ENCODE results near the gene ANGPTL2. TPM values are rescaled to one million over a fixed set of nuclear protein-coding genes. Genes with fewer than 3 reads are reported as not detected.
A peak's percentile ranks its signal among the peaks of the same experiment; 100 is the strongest.

Gene ANGPTL2
- total RNA-seq, 4 donors from 2014 or later = 9.1 to 48.3 (median 12.1) TPM

DNA sequence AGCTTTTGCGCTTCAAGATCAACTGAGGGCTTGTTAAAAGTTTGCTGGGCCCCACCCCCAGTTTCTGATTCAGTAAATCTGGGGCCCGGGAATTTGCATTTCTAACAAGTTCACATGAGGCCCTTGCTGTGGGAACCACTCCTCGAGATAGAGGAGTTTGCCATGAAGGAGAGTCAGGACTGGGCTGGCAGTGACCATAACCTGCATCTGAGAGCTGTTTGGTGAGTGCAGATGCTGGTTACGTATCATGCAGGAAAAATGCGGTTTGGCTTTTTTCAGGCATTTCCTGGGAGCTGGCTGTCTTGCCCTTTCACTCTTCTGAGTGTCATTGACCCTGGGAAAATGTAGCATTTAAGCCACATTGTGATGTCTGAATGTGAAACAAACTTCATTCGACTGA, 9.4 kb upstream of the ANGPTL2 start:
- intact Hi-C loops (cut with DNase I; ENCODE audit: low total_unique reads) = loop anchor here (10.0 kb wide), 1 partner anchor 327 kb away; the partner anchor contains the start of gene ZBTB43
- in situ Hi-C loops (cut with MboI; ENCODE audit: low sequenced_read_pairs in 4 of 4) = no loop called here
- ATAC-seq (no peak), DNase-seq (peak in 1 of 2 donors; percentile 17)
- Histone ChIP-seq H3K4me3 (no peak overlapping the region), H3K36me3 (no peaks in the 10 kb centered on the region), H3K9me3 (no peaks in the 10 kb centered on the region), H3K27ac (peak overlapping the region; percentile 92 to 98 (median 94)), H3K4me1 (peaks cover 82% of the 10 kb centered on the region in 2 donors), H3K27me3 (no peaks in the 10 kb centered on the region)
- TF ChIP-seq, protein P1, sequence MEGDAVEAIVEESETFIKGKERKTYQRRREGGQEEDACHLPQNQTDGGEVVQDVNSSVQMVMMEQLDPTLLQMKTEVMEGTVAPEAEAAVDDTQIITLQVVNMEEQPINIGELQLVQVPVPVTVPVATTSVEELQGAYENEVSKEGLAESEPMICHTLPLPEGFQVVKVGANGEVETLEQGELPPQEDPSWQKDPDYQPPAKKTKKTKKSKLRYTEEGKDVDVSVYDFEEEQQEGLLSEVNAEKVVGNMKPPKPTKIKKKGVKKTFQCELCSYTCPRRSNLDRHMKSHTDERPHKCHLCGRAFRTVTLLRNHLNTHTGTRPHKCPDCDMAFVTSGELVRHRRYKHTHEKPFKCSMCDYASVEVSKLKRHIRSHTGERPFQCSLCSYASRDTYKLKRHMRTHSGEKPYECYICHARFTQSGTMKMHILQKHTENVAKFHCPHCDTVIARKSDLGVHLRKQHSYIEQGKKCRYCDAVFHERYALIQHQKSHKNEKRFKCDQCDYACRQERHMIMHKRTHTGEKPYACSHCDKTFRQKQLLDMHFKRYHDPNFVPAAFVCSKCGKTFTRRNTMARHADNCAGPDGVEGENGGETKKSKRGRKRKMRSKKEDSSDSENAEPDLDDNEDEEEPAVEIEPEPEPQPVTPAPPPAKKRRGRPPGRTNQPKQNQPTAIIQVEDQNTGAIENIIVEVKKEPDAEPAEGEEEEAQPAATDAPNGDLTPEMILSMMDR (IDR thresholded peaks at IDR 0.05 in 4 of 5, conservative IDR thresholded peaks at IDR 0.05 in 1 of 5) = no peak
- no peak for TF ChIP-seq POLR2A (IDR thresholded peaks at IDR 0.05)

DNA sequence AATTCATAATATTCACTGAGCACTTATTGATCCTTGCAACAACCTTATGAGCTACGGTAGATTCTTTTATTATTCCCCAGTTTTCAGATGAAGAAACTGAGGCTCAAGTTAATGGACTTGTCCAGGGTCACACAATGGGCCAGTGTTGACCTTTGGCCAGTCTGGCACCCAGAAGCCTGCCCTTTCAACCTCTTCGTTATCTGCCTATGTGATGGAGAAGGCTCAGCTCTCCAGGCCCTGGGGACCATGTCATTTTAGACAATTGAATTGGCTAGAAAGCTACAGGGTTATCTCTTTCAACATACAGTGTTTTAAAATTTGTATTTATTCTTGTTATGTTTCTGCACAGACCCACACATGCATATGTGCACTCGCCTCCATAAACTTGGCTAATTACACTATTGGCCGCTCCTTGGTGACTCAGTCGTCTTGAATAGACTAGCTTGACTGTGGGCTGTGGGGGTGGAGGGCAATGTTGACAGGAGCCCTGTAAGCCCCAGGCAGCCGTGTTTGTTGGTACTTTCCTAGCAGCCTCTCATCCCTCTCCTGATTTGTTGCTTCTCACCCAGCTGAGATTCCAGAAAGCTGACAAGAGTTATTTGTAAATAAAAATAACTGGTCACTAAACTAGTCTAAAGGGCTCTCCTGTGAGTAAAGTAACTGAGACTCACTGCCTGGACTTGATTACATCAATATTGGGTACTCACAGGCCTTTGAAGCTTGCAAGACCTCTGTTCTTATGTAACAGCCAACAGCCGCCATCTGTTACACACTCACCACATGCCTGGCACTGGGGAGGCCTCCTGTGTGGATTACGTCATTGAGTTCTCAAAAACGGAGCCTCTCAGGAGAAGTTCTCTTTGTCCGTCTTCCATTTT, 8.5 kb upstream of the ANGPTL2 start:
- intact Hi-C loops (cut with DNase I; ENCODE audit: low total_unique reads) (loop anchor here (10.0 kb wide), 1 partner anchor 326 kb away; the partner anchor contains the start of gene ZBTB43), in situ Hi-C loops (cut with MboI; ENCODE audit: low sequenced_read_pairs in 4 of 4) (no loop called here)
- DNase-seq (peak; percentile 88 to 95), ATAC-seq (peak; percentile 59 to 70)
- TF ChIP-seq POLR2A (IDR thresholded peaks at IDR 0.05) = peak in 1 of 2 donors; percentile 30
- TF ChIP-seq, protein P1 (IDR thresholded peaks at IDR 0.05 in 4 of 5, conservative IDR thresholded peaks at IDR 0.05 in 1 of 5) = no peak
- H3K4me3 ChIP-seq = no peak overlapping the region
- H3K4me1 ChIP-seq = peaks cover 74 to 76% of the 10 kb centered on the region in 2 donors
- no peaks in the 10 kb centered on the region for H3K9me3 ChIP-seq
- no peaks in the 10 kb centered on the region for H3K27me3 ChIP-seq
- H3K36me3 ChIP-seq = no peaks in the 10 kb centered on the region
- H3K27ac ChIP-seq = peak overlapping the region; percentile 92 to 98 (median 94)

DNA sequence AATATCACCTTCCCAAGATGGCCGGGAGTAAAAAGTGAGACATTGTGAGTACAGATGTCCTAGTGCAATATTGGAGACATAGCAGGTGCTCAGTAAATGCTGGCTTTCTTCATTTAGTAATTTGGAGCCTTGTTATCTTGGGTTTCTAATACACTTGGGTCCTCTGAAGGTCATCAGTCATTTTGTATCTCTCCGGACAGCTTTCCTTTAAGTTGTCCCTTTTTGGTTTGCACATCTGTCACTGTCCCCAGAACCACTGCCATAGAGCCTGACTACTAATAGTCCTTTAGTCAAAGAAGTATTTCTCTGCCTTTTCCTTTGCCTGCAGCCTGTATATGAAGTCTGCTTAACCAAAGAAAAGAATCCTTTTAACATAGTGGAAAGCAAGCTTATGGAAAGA, 7.8 kb upstream of the ANGPTL2 start:
- in situ Hi-C loops (cut with MboI; ENCODE audit: low sequenced_read_pairs in 4 of 4) = no loop called here
- ATAC-seq (no peak), DNase-seq (no peak)
- Histone ChIP-seq H3K4me1 (peaks cover 69 to 70% of the 10 kb centered on the region in 2 donors), H3K9me3 (no peaks in the 10 kb centered on the region), H3K36me3 (no peaks in the 10 kb centered on the region), H3K4me3 (no peak overlapping the region), H3K27ac (peak overlapping the region; percentile 92 to 98 (median 94)), H3K27me3 (no peaks in the 10 kb centered on the region)
- TF ChIP-seq, protein P1 (IDR thresholded peaks at IDR 0.05 in 4 of 5, conservative IDR thresholded peaks at IDR 0.05 in 1 of 5) = no peak
- no peak for TF ChIP-seq POLR2A (IDR thresholded peaks at IDR 0.05)
- intact Hi-C loops (cut with DNase I; ENCODE audit: low total_unique reads) = loop anchor here (10.0 kb wide), 1 partner anchor 325 kb away; the partner anchor contains the start of gene ZBTB43

DNA sequence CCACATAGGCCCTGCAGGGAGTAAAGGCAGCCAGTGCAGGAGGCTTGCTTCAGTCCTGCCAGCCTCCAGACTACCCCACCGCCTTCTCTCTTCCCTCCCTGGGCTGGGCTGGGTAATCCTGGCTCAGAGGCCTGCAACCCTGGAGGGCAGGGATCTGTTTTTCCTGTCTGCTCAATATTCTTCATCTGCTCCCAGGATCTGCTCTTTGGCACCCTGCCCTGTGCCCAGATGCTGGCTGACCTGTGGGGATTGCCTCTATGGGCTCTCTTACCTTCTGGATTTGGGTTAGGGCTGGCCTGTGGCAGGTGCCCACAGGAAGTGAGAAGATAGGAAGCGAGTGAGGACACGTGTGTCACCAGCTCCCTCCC, 7.3 kb upstream of the ANGPTL2 start:
- intact Hi-C loops (cut with DNase I; ENCODE audit: low total_unique reads) = loop anchor here (10.0 kb wide), 1 partner anchor 325 kb away; the partner anchor contains the start of gene ZBTB43
- H3K4me3 ChIP-seq = no peak overlapping the region
- DNase-seq = no peak
- TF ChIP-seq, protein P1 (IDR thresholded peaks at IDR 0.05 in 4 of 5, conservative IDR thresholded peaks at IDR 0.05 in 1 of 5) = no peak
- TF ChIP-seq POLR2A (IDR thresholded peaks at IDR 0.05) = no peak
- H3K27me3 ChIP-seq = no peaks in the 10 kb centered on the region
- in situ Hi-C loops (cut with MboI; ENCODE audit: low sequenced_read_pairs in 4 of 4) = no loop called here
- no peaks in the 10 kb centered on the region for H3K9me3 ChIP-seq
- H3K36me3 ChIP-seq = no peaks in the 10 kb centered on the region
- no peak for ATAC-seq
- H3K4me1 ChIP-seq = peaks cover 63 to 64% of the 10 kb centered on the region in 2 donors
- H3K27ac ChIP-seq = peak overlapping the region; percentile 92 to 98 (median 94)

Data from gastrocnemius medialis (tissue), 4 donors.